Mucosa of descending colon (tissue), 3 donors: ENCODE data around the gene NEIL3. TPM values are rescaled to one million over a fixed set of nuclear protein-coding genes. Genes with fewer than 3 reads are reported as not detected.

ENCODE experiments used
- ATAC-seq: fragments of 200-7000 bp; cut with Tn5 transposase; one replicate; pipeline ENCODE4 v1.9.1; 2020; ENCODE audit warnings: mild to moderate bottlenecking, moderate library complexity
- DNase-seq, 3 donors: peaks; one replicate each; pipeline ENCODE4 v3.0.0-alpha.2; 2020
- H3K36me3 ChIP-seq: fragments of 200-600 bp; one replicate; pipeline ENCODE4 v1.8.0; 2021; ENCODE audit warnings: low read depth, mild to moderate bottlenecking
- H3K4me1 ChIP-seq: fragments of 200-600 bp; one replicate; pipeline ENCODE4 v1.8.0; 2021; ENCODE audit warnings: low read depth, mild to moderate bottlenecking
- H3K4me3 ChIP-seq: fragments of 200-600 bp; one replicate; pipeline ENCODE4 v1.8.0; 2021; ENCODE audit warnings: mild to moderate bottlenecking
- H3K9me3 ChIP-seq: fragments of 200-600 bp; one replicate; pipeline ENCODE4 v1.8.0; 2021; ENCODE audit warnings: mild to moderate bottlenecking
- CTCF ChIP-seq: fragments of 200-600 bp; IDR thresholded peaks from one replicate; pipeline ENCODE4 v1.8.0; 2022; ENCODE audit warnings: antibody characterized with exemption, mild to moderate bottlenecking
- intact Hi-C, 2 donors: fragments of 100-400 bp; cut with DNase I in 1 of 2; cut with micrococcal nuclease in 1 of 2; formaldehyde crosslinking; loops; one replicate each; pipeline versions ENCODE4 v1.11.0 to v1.11.1; 2022; cut with DNase I, micrococcal nuclease
- total RNA-seq, 3 donors: library from RNA; stranded (reverse); fragmentation: NEBNext Ultra II Directional in 2 of 3; extraction: Animal tissue kit (Norgen Biotek cat#: 25700) in 2 of 3; gene quantifications; one replicate each; pipeline versions ENCODE4 v1.2.1 to v1.2.4, GENCODE V29; 2021 to 2023
- donor health status: DM: no; HTN: no; CAD: no; lungs with moderate emphysema.
- donor health status: DM: no; HTN: no; CAD: no.
- donor health status: DM: no; HTN: yes; CAD: no.

The NEIL3 gene
- total RNA-seq, 3 donors from 2014 or later = 0.76 to 3.2 (median 1.4) TPM

- no peak for DNase-seq
- no peaks in the 10 kb centered on the region for H3K36me3 ChIP-seq
- no peaks in the 10 kb centered on the region for H3K4me1 ChIP-seq
- H3K9me3 ChIP-seq = no peaks in the 10 kb centered on the region
- ATAC-seq = no peak
- intact Hi-C loops = no loop called here
- no peak overlapping the region for H3K4me3 ChIP-seq
- TF ChIP-seq CTCF = no peak
Observed at GRCh38 chr4:177405508-177405907, 95.8 kb downstream of the NEIL3 start.

GRCh38 chr4:177408023-177408422 is 98.3 kb downstream of the NEIL3 start:
- no peak for TF ChIP-seq CTCF
- intact Hi-C loops = no loop called here
- ATAC-seq (no peak), DNase-seq (no peak)
- Histone ChIP-seq H3K4me1 (no peaks in the 10 kb centered on the region), H3K36me3 (no peaks in the 10 kb centered on the region), H3K4me3 (no peak overlapping the region), H3K9me3 (no peaks in the 10 kb centered on the region)

- DNase-seq (no peak), ATAC-seq (no peak)
- no peaks in the 10 kb centered on the region for H3K36me3 ChIP-seq
- no peaks in the 10 kb centered on the region for H3K9me3 ChIP-seq
- no peaks in the 10 kb centered on the region for H3K4me1 ChIP-seq
- TF ChIP-seq CTCF = no peak
- intact Hi-C loops = no loop called here
- no peak overlapping the region for H3K4me3 ChIP-seq
Observed at GRCh38 chr4:177410566-177410965, 100.9 kb downstream of the NEIL3 start.

GRCh38 chr4:177411996-177412395 is 102.3 kb downstream of the NEIL3 start:
- ATAC-seq (no peak), DNase-seq (no peak)
- intact Hi-C loops = no loop called here
- TF ChIP-seq CTCF = no peak
- no peaks in the 10 kb centered on the region for H3K4me1 ChIP-seq
- no peaks in the 10 kb centered on the region for H3K36me3 ChIP-seq
- H3K9me3 ChIP-seq = no peaks in the 10 kb centered on the region
- no peak overlapping the region for H3K4me3 ChIP-seq

Other genes starting within 250 kb of the NEIL3 start
- 10 to 100 TPM; 13.7 to 20.5 (median 16.4) TPM for gene AGA, start 132.6 kb downstream of the NEIL3 start, total RNA-seq